GM19239 (cell line): ENCODE results near the gene KRT34.

ENCODE experiments used
- DNase-seq: peaks from one replicate; pipeline ENCODE4 v3.0.0; 2011; ENCODE audit warnings: low spot score; ENCODE audit not compliant: insufficient read length
- FAIRE-seq: peaks from 2 replicates; lab custom pipeline; 2011; peaks lifted over from hg19 to GRCh38; lab: Jason Lieb, UNC

KRT34 gene

DNA sequence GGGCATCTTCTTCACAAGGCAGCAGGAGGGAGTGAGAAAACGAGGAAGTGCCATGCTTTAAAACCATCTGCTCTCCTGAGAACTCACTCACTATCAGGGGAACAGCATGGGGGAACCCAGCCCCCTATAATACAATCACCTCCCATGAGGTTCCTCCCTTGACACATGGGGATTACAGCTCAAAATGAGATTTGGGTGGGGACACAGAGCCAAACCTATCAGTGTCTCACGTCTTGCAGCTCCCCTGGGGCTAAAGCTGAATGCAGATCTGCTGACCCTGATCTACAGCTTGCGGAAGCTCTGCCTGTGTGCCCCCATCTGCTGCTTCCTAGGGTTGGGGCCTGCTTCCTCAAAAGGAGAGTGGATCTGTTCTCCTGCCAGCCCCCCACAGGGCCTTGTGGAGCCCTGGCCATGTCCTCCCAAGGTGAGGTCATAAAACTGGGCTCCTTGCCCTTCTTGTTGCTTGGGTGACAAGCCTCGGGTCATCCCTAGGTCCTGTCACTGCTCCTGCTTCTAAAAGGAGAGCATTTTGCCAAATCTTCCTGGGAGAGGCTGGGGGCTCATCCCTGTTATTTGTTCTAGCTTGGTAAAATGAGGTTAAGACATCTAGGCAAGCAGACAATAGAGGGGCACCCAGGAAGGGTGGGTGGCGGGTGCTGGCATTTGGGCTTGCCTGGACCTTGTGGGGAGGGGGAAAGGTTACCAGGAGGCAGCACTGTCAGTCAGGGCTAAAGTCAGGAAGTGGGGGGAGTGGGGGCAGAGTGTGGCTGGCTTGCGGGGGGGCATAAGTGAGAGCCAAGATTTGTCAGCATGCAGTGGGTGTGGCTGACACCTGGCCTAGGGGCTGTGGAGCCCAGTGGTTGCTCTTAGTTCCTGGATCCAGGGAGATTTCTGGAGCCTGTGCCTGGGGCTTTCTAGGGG is 47.5 kb downstream of the KRT34 start:
- peak; percentile 40 for FAIRE-seq
- DNase-seq = no peak

DNA sequence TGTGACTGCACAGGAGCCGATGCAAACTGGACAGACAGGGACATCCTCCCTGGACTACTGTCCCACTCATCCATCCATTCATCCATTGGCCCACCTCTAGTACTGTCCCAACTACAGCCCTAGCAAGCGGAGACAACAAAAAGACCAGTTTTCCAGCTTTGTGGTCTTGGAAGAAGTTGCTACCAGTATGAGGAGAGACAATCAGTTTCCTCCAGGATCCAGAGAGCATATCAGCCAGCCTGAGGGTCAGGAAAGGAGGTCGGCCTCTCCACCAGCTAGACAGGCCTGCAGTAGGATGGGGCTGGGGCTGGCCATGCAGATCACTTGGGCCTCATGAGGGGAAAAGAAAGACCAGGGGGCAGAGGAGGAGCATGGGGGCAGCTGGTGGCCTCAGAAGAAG is 48.3 kb downstream of the KRT34 start:
- FAIRE-seq (no peak), DNase-seq (no peak)

DNA sequence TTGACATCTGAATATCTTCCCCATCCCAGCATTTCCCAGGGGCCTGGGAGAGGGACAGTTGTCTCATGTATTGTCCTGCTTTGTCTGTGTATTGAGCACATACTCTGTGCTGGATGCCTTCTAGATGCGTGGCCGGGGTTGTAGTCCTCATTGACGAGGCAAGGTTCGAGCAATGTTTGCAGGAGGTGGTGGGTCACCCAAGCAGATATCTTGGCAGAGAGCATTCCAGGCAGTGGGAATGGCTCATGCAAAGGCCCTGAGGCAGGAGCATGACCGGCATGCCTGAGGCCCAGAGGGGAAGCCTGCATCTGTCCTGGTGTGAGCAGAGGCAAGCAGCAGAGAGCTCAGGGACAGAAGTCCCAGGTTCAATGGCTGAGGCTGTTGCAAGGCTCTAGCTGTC is 49.0 kb downstream of the KRT34 start:
- FAIRE-seq (no peak), DNase-seq (no peak)

DNA sequence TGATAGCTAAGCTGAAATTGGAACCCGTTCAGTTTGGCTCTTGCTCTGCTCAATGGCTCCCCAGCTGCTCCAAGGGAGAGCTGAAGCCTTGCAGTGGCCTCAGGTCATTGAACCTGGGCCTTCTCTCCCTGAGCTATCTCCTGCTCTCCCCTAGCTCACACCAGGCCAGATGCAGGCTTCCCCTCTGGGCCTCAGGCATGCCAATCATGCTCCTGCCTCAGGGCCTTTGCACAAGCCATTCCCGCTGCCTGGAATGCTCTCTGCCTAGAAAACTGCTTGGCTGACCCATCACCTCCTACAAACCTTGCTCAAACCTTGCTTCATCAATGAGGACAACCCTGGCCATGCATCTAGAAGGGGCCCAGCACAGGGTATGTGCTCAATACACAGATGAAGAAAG is 49.9 kb downstream of the KRT34 start:
- FAIRE-seq (no peak), DNase-seq (no peak)

DNA sequence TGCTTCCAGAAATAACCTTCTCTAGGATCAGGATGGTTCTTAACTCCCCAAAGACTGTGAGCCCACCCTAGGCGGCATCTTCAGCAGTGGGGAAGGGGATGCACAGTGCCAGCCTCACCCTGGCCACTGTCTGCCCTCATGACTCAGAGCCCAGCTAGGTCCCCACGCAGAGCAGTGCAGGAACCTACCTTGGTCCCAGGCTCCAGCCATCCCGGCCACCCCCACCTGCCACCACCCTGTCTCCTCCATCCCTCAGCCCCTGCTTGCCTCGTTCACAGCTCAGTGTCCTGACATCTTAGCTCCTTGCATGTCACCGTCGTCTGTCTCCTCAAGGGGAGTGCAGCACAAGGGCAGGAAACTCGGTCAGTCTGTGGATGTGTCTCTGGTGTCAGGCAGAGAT is 50.5 kb downstream of the KRT34 start:
- no peak for FAIRE-seq

DNA sequence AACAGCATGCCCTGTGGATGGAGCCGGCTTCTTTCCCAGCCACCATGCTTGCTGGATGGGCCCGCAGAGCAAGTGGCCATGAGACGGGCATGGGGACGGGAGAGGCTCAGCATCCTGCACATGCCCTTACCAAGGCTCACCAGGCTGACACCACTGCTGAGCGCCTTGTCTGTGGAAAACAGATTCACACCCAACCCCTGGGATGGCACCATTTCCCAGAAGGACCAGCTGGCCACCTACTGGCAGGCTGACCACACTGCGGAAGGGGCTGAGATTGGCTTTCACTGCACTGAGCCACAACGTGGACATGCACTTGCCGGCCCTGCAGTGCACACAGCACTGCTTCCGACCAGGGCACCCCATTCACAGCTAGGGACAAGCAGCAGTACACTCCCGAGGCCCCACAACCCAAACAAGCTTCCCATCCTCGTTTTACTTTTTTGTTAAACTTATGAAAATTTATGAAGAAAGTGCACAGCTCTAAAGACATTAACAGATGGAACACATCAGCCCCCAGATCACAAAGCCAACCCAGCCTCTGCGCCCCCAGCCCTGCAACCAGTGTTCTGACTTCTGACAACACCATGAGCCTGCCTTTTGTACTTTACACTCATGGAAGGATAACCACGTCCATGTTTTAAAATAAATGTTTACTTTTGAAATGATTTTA is 52.7 kb downstream of the KRT34 start:
- DNase-seq (no peak), FAIRE-seq (no peak)

More for the DNA sequence above, 50.5 kb downstream of the KRT34 start:
- no peak for DNase-seq

DNA sequence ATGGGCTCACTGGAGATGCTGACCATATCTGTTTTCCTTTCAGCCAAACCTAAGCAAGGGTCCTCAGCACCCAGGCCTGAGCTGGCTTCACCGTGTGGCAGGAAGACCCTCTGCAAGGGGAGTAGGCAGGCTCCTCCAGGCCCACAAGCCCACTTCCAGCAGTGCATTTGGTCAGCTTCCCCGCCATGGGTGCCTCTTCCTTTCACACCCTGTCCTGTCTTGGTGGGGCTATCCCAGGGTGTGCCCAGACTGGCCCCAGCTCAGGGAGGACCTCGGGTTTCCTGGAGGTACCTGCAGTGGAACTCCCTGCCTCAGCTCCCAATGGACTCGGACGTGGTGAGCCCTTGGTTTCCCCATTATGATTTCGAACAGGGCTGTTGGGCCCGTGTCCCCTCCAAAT is 53.9 kb downstream of the KRT34 start:
- no peak for FAIRE-seq

More for the DNA sequence above, 53.9 kb downstream of the KRT34 start:
- no peak for DNase-seq
